HepG2 (cell line): ENCODE measurements around the gene ABCC9. TPM values are rescaled to one million over a fixed set of nuclear protein-coding genes. Genes with fewer than 3 reads are reported as not detected.

Experiments
- ATAC-seq: fragments of 200-7000 bp; cut with Tn5 transposase; 3 replicates; pipeline ENCODE4 v1.9.1; 2020; ENCODE audit warnings: mild to moderate bottlenecking, moderate library complexity
- BruUV-seq: library from RNA; stranded (reverse); fragments of 400-500 nt; replicated peaks from 2 replicates; lab custom pipeline; 2021; lab: Mats Ljungman, UMichigan
- CTCF ChIA-PET: fragments of 300-600 bp; formaldehyde crosslinking; extraction: SDS; loops from one replicate; lab custom pipeline; 2021; ENCODE audit warnings: low total read pairs, inconsistent platforms, low intra/inter-chr PET ratio; lab: Yijun Ruan, JAX
- POLR2A ChIA-PET: fragments of 350-600 bp; sonication (Branson Sonifier 250); formaldehyde crosslinking; loops from one replicate; lab custom pipeline; 2020; ENCODE audit warnings: antibody characterized with exemption, inconsistent platforms; lab: Yijun Ruan, JAX
- DNase-seq: peaks from one replicate; pipeline ENCODE4 v3.0.0-alpha.2; 2015; ENCODE audit warnings: low spot score
- FAIRE-seq: peaks from 3 replicates; lab custom pipeline; 2011; peaks lifted over from hg19 to GRCh38; lab: Jason Lieb, UNC
- H2AFZ ChIP-seq: one replicate; pipeline ENCODE4 v1.6.1; 2011; ENCODE audit warnings: low read length, inconsistent platforms
- H3K27ac ChIP-seq: fragments of 300-600 bp; 3 replicates; pipeline ENCODE4 v1.8.0; 2011; ENCODE audit warnings: mixed run types, mild to moderate bottlenecking, mixed read lengths, low read length, inconsistent platforms; ENCODE audit not compliant: insufficient read depth; ENCODE audit errors: extremely low read length
- H3K27me3 ChIP-seq, 2 experiments: fragments of 200-600 bp in 1 of 2; 2 replicates in 1 of 2; 3 replicates in 1 of 2; pipeline versions ENCODE4 v1.6.0 to v1.8.0; 2011; ENCODE audit warnings: low read length in 2 of 2, mild to moderate bottlenecking in 2 of 2, moderate library complexity in 2 of 2, inconsistent platforms in 1 of 2; ENCODE audit not compliant: insufficient read depth in 2 of 2, control insufficient read depth in 1 of 2
- H3K36me3 ChIP-seq, 2 experiments: fragments of 200-600 bp in 1 of 2; replicated peaks in 1 of 2; 2 replicates in 1 of 2; 3 replicates in 1 of 2; pipeline versions ENCODE4 v1.5.1 to v1.8.0; 2011; ENCODE audit warnings: low read length in 2 of 2, inconsistent platforms in 1 of 2; ENCODE audit not compliant: insufficient read depth in 2 of 2, control insufficient read depth in 1 of 2
- H3K4me1 ChIP-seq: 2 replicates; pipeline ENCODE4 v1.5.1; 2012; ENCODE audit warnings: low read length, inconsistent platforms; ENCODE audit not compliant: insufficient read depth
- H3K4me2 ChIP-seq: 2 replicates; pipeline ENCODE4 v1.6.0; 2011; ENCODE audit warnings: low read depth, low read length, inconsistent platforms
- H3K4me3 ChIP-seq, 3 experiments: fragments of 200-600 bp in 1 of 3; sonication (generic), shearing (Covaris generic) in 1 of 3; replicated peaks in 1 of 3; 2 replicates each; pipeline ENCODE4 v1.5.1; 2011 to 2016; ENCODE audit warnings: low read length in 3 of 3, inconsistent platforms in 2 of 3, low read depth in 2 of 3, mild to moderate bottlenecking in 2 of 3, control low read depth in 1 of 3, mixed read lengths in 1 of 3; ENCODE audit not compliant: insufficient read depth in 1 of 3
- H3K79me2 ChIP-seq: one replicate; pipeline ENCODE4 v1.6.1; 2011; ENCODE audit warnings: low read length, inconsistent platforms; ENCODE audit not compliant: insufficient read depth
- H3K9ac ChIP-seq: 2 replicates; pipeline ENCODE4 v1.6.0; 2011; ENCODE audit warnings: mild to moderate bottlenecking, low read depth, low read length, inconsistent platforms; ENCODE audit not compliant: insufficient read depth
- H3K9me3 ChIP-seq: 2 replicates; pipeline ENCODE4 v1.5.1; 2012; ENCODE audit warnings: mild to moderate bottlenecking, low read length
- H4K20me1 ChIP-seq: 2 replicates; pipeline ENCODE4 v1.6.0; 2011; ENCODE audit warnings: inconsistent platforms, mild to moderate bottlenecking, low read length, moderate library complexity; ENCODE audit not compliant: insufficient read depth
- ARNT ChIP-seq: fragments of 450-650 bp; IDR thresholded peaks from 2 replicates; pipeline ENCODE4 v1.6.1; 2017
- GATAD2A ChIP-seq: IDR thresholded peaks from 2 replicates; pipeline ENCODE4 v1.6.1; 2016
- GLI4 ChIP-seq: sonication (generic); formaldehyde crosslinking; IDR thresholded peaks from 2 replicates; pipeline ENCODE4 v1.5.1; 2020; ENCODE audit warnings: missing genetic modification reagents, mild to moderate bottlenecking, moderate library complexity, borderline replicate concordance
- HMG20A ChIP-seq: IDR thresholded peaks from 2 replicates; pipeline ENCODE4 v1.6.1; 2016; ENCODE audit warnings: borderline replicate concordance
- HOXA3 ChIP-seq: sonication (generic); formaldehyde crosslinking; IDR thresholded peaks from 2 replicates; pipeline ENCODE4 v1.5.0; 2020; ENCODE audit warnings: missing genetic modification reagents
- NFE2L2 ChIP-seq: fragments of 150-350 bp; IDR thresholded peaks from 2 replicates; pipeline ENCODE4 v1.6.1; 2014; ENCODE audit warnings: low read length
- NR2F1 ChIP-seq, 2 experiments: fragments of 450-650 bp in 1 of 2; formaldehyde crosslinking in 1 of 2; IDR thresholded peaks; 2 replicates each; pipeline versions ENCODE4 v1.5.0 to v1.6.1; 2016 to 2020; ENCODE audit warnings: mild to moderate bottlenecking in 1 of 2, missing compliant biosample characterization in 1 of 2, missing genetic modification reagents in 1 of 2, moderate library complexity in 1 of 2
- PAF1 ChIP-seq: IDR thresholded peaks from 2 replicates; pipeline ENCODE4 v1.6.1; 2016; ENCODE audit warnings: missing genetic modification reagents, missing compliant biosample characterization
- PRMT3 ChIP-seq: sonication (generic); formaldehyde crosslinking; IDR thresholded peaks from 2 replicates; pipeline ENCODE4 v1.8.1; 2022; ENCODE audit warnings: low read depth, mild to moderate bottlenecking, moderate library complexity, missing genetic modification reagents, borderline replicate concordance
- RCOR2 ChIP-seq: IDR thresholded peaks from 2 replicates; pipeline ENCODE4 v1.6.1; 2016; ENCODE audit warnings: missing biosample characterization, missing genetic modification reagents
- RFX1 ChIP-seq: fragments of 450-650 bp; IDR thresholded peaks from 2 replicates; pipeline ENCODE4 v1.6.1; 2017
- SALL1 ChIP-seq: sonication (generic); formaldehyde crosslinking; IDR thresholded peaks from 2 replicates; pipeline ENCODE4 v1.8.0; 2022; ENCODE audit warnings: mild to moderate bottlenecking, missing genetic modification reagents
- ZC3H4 ChIP-seq: sonication (generic); formaldehyde crosslinking; IDR thresholded peaks from 2 replicates; pipeline ENCODE4 v1.4.0; 2020; ENCODE audit warnings: missing genetic modification reagents, borderline replicate concordance
- ZKSCAN8 ChIP-seq: IDR thresholded peaks from 2 replicates; pipeline ENCODE4 v1.6.1; 2016; ENCODE audit warnings: borderline replicate concordance, missing genetic modification reagents, missing compliant biosample characterization
- ZNF619 ChIP-seq: sonication (generic); formaldehyde crosslinking; IDR thresholded peaks from 2 replicates; pipeline ENCODE4 v1.4.0; 2020; ENCODE audit warnings: mild to moderate bottlenecking, missing genetic modification reagents
- ZNF704 ChIP-seq: sonication (generic); formaldehyde crosslinking; IDR thresholded peaks from 2 replicates; pipeline ENCODE4 v1.8.1; 2023; ENCODE audit warnings: mild to moderate bottlenecking, inconsistent platforms, moderate library complexity, missing genetic modification reagents, borderline replicate concordance
- WGBS: methylation state at CpG from one replicate; pipeline ENCODE4 v1.1.6; 2017; ENCODE audit warnings: low lambda C conversion rate; 5-methylcytosine and 5-hydroxymethylcytosine counted together
- in situ Hi-C: cut with HindIII; loops from 2 replicates; pipeline ENCODE4 v1.10.0; 2017; ENCODE audit warnings: low pct_unique_long_range_greater_than_20kb; ENCODE audit not compliant: extremely low pct_ligation_motif_present
- intact Hi-C: fragments of 100-400 bp; cut with micrococcal nuclease; formaldehyde crosslinking; loops from one replicate; pipeline ENCODE4 v1.10.0; 2022; ENCODE audit not compliant: unreplicated experiment
- polyA plus RNA-seq, 8 experiments: library from polyadenylated mRNA; depleted of rRNA in 3 of 8; stranded (reverse) in 7 of 8; unstranded in 1 of 8; fragments of >200 nt; fragmentation: Illumina TruSeq in 4 of 8; extraction: Trizol in 4 of 8; gene quantifications; 2 replicates each; pipeline versions ENCODE4 v1.2.1 to v1.2.3, GENCODE V29; 2011 to 2016; ENCODE audit warnings: low read depth in 4 of 8, missing spikeins in 1 of 8, mixed read lengths in 1 of 8; ENCODE audit not compliant: insufficient read depth in 1 of 8
- total RNA-seq, 5 experiments: library from RNA; depleted of rRNA; stranded (reverse); fragments of >200 nt; fragmentation: Illumina TruSeq; extraction: Trizol; gene quantifications; 2 replicates each; pipeline ENCODE4 v1.2.3, GENCODE V29; 2016; ENCODE audit warnings: low read depth in 1 of 5
- TF ChIP-seq, protein P1 (sequence below): sonication (generic); formaldehyde crosslinking; IDR thresholded peaks from 2 replicates; pipeline ENCODE4 v1.4.0; 2020; ENCODE audit warnings: missing genetic modification reagents
- TF ChIP-seq, protein P2 (sequence below): IDR thresholded peaks from 2 replicates; pipeline ENCODE4 v1.6.1; 2016; ENCODE audit warnings: control low read depth

Gene ABCC9
- total and polyA plus RNA-seq, 2 of the 13 experiments (the other 11 are each of a cell fraction or from before 2014, with no cell fraction given): not detected

DNA sequence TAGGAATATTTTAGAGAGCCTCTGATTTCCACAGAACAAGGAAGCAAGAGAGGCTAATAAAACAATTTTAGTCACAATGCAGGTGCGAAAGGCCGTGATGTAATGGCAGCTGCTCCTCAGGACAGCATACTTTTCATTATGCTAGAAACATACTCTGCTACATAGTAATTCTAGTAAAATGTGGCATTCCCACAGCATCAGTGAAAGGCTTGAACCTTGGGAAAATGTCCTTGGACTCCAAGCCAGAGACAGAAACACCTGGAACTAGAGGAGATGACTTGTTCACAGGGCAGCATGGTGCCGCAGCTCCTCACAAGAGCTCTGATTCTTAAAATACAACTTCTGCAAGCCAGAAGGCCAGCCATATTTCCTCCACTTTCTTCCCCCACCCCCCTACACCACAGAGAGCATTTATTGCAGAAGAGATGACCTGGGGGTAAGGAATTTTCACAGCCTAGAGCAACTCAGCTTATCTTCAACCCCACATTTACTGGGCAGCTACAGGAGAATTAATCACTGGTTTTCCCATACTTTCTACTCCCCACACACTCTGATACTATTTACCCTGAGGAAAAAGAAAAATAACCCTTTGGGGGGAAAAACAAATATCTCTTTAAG is 15.8 kb downstream of the ABCC9 start (continued):
- TF ChIP-seq PAF1 (CRISPR knock-in tag) (no peak), SALL1 (CRISPR knock-in tag) (no peak), ZKSCAN8 (CRISPR knock-in tag) (no peak), GLI4 (CRISPR knock-in tag) (no peak), NR2F1 (CRISPR knock-in tag; IDR thresholded peaks at IDR 0.05) (no peak)

- intact Hi-C loops (no loop called here), in situ Hi-C loops (no loop called here)
- H3K27me3 ChIP-seq: no peaks in the 10 kb centered on the region
- no peak overlapping the region for H3K4me3 ChIP-seq
- BruUV-seq: no TSS peak
- CTCF ChIA-PET: no interaction called here
- no peak for DNase-seq
- H3K27ac ChIP-seq: no peak overlapping the region
- H3K4me2 ChIP-seq: no peak overlapping the region
- H3K36me3 ChIP-seq: no peaks in the 10 kb centered on the region
- WGBS: 3% methylated on average over 1 of the region's 1 CpG
- H3K79me2 ChIP-seq: no peaks in the 10 kb centered on the region
- FAIRE-seq: no peak
- H2AFZ ChIP-seq: no peak overlapping the region
- no peak for ATAC-seq
- POLR2A ChIA-PET: no interaction called here
- TF ChIP-seq HOXA3 (CRISPR knock-in tag): no peak
- TF ChIP-seq NFE2L2: no peak
- TF ChIP-seq, protein P1, sequence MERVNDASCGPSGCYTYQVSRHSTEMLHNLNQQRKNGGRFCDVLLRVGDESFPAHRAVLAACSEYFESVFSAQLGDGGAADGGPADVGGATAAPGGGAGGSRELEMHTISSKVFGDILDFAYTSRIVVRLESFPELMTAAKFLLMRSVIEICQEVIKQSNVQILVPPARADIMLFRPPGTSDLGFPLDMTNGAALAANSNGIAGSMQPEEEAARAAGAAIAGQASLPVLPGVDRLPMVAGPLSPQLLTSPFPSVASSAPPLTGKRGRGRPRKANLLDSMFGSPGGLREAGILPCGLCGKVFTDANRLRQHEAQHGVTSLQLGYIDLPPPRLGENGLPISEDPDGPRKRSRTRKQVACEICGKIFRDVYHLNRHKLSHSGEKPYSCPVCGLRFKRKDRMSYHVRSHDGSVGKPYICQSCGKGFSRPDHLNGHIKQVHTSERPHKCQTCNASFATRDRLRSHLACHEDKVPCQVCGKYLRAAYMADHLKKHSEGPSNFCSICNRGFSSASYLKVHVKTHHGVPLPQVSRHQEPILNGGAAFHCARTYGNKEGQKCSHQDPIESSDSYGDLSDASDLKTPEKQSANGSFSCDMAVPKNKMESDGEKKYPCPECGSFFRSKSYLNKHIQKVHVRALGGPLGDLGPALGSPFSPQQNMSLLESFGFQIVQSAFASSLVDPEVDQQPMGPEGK (CRISPR knock-in tag): no peak
- no peak for TF ChIP-seq RFX1
- no peak for TF ChIP-seq ARNT
- TF ChIP-seq PRMT3 (CRISPR knock-in tag): no peak
- TF ChIP-seq ZNF704 (CRISPR knock-in tag): no peak
- TF ChIP-seq HMG20A (CRISPR knock-in tag): no peak
- TF ChIP-seq GATAD2A: no peak
- no peak for TF ChIP-seq RCOR2 (CRISPR knock-in tag)
- TF ChIP-seq, protein P2, sequence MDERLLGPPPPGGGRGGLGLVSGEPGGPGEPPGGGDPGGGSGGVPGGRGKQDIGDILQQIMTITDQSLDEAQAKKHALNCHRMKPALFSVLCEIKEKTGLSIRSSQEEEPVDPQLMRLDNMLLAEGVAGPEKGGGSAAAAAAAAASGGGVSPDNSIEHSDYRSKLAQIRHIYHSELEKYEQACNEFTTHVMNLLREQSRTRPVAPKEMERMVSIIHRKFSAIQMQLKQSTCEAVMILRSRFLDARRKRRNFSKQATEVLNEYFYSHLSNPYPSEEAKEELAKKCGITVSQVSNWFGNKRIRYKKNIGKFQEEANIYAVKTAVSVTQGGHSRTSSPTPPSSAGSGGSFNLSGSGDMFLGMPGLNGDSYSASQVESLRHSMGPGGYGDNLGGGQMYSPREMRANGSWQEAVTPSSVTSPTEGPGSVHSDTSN (CRISPR knock-in tag): no peak
- TF ChIP-seq ZC3H4 (CRISPR knock-in tag): no peak
- TF ChIP-seq ZNF619 (CRISPR knock-in tag): no peak
- no peaks in the 10 kb centered on the region for H3K4me1 ChIP-seq
- no peaks in the 10 kb centered on the region for H3K9me3 ChIP-seq
- H3K9ac ChIP-seq: no peak overlapping the region
- no peaks in the 10 kb centered on the region for H4K20me1 ChIP-seq
Measured at GRCh38 chr12:21921436-21921835, 19.8 kb downstream of the ABCC9 start.
